GM18511 (cell line): ENCODE measurements around the gene EGLN2.
"Not testable (repeated sequence)": the region's sequence is repeated elsewhere in the genome, so short reads cannot be mapped to it uniquely, and the experiment has no call there.

Experiments
- ATAC-seq: cut with Tn5 transposase; IDR thresholded peaks from one replicate; pipeline ENCODE4 v1.9.1; 2021; ENCODE audit warnings: mild to moderate bottlenecking, moderate library complexity; ENCODE audit not compliant: unreplicated experiment

Gene EGLN2

DNA sequence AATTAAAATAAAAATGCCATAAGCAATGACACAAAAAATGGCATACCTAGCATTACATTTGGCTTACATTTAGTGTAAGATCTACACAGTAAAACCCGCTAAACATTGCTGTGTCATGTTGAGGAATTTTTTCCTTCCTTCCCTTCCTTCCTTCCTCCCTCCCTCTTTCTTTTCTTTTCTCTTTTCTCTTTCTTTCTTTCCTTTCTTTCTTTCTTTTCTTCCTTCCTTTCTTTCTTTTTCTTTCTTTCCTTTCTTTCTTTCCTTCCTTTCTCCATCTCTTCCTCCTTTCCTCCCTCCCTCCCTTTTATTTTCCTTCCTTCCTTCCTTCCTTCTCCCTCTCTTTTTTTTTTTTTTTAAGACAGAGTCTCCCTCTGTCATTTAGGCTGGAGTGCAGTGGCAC lies 39.5 kb downstream of the EGLN2 start:
- ATAC-seq: not testable (repeated sequence)

DNA sequence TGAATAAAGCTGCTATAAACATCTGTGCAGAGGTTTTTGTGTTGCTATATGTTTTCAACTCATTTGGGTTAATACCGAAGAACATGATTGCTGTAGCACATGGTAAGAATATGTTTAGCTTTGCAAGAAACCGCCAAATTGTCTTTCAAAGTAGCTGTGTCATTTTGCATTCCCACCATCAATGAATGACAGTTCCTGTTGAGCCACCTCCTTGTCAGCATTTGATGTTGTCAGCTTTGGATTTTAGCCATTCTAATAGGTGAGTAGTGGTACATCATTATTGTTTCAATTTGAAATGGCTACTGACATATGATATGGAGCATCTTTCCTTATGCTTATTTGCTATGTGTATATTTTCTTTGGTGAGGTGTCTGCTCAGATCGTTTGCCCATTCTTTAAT lies 43.0 kb downstream of the EGLN2 start:
- ATAC-seq: not testable (repeated sequence)

DNA sequence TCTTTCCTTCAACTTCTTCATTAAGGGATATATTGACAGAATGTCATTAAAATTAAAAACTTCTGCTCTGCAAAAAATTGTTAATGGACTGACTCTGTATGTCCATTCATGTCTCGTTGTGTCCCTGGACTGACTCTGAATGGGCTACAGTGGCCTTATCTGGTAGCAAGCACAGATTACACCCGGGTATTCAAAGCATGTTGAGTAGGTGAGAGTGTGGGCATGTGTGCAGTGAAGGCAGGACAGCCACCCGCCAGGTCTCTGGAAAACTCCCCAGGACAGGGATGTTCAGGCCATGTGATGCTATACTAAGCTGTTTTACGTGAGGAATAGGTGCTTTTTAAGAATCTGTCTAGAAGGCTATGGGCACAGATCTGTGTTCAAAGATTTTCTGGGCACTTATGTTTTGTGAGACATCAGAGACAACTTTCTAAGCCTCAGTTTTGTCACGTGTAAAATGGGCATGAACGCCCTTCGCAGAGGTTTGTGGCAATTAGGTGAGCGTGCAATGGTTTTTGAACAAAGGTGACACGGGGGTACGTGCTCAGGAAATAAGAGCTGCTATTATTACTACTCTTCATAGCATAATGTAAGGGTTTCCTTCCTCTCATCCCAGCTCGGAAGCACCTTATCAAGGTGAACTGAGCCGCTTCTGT lies 44.1 kb downstream of the EGLN2 start:
- ATAC-seq: not testable (repeated sequence)

DNA sequence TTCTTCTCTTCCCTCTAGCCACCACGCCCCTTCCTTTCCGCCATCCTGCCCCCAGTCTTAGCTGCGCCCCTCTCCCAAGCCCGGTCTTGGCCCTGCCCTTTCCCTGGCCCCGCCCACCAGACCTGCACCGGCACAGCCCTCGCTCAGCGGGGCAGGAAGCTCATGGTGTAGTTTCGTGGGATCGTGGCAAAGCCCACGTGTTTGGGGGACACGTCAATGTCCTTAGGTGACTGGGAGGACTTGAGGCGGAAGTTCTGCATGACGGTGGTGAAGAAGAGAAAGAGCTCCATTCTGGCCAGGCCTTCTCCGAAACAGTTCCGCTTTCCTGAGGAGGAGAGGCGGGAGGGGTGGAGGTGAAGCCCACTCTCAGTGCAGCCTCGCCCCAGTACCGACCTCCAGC lies 44.7 kb downstream of the EGLN2 start:
- ATAC-seq: not testable (repeated sequence)

DNA sequence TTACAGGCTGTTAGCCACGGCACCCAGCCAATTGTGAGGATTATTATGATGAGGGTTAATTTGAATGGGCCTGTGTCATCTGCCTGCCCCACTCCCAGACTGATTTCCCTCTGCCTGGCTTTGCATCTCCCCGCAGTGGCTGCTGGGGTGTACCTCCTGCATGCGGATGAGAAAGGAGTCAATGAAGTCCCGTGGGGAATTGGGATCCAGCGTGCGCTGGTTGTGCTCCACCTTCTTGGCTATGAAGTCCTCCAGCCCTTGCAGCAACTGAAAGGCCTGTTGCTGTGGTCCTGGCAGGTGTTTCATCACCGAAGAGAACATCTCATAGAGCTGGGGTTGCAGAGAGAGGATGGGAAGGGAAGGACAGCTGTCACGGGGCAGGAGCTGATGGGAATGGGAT lies 47.7 kb downstream of the EGLN2 start:
- ATAC-seq: not testable (repeated sequence)

DNA sequence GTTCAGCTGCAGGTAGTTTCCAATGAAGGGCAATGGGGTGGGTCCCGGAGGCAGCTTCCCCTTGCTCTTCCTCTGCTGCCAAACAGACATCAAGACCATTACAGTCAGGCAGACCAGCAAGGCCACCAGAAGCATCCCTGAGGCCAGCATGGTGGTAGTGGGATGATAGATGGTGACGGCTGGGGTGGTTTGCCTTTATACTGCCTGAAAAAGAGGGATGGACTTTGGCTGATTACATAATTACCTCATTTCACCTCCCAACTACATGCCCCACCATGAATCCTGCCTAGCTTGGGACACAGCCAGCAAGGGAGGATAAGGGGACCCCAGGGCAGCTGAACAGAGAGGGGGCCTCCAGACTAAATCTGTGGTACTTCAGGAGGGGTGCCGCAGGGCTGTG lies 51.3 kb downstream of the EGLN2 start, which contains the start of gene CYP2A6:
Gene CYP2A6 (minus strand): TSS at position 171 of the 400 bp plus-strand sequence. CDS start 21 bp downstream, at position 150.
- ATAC-seq: not testable (repeated sequence)

DNA sequence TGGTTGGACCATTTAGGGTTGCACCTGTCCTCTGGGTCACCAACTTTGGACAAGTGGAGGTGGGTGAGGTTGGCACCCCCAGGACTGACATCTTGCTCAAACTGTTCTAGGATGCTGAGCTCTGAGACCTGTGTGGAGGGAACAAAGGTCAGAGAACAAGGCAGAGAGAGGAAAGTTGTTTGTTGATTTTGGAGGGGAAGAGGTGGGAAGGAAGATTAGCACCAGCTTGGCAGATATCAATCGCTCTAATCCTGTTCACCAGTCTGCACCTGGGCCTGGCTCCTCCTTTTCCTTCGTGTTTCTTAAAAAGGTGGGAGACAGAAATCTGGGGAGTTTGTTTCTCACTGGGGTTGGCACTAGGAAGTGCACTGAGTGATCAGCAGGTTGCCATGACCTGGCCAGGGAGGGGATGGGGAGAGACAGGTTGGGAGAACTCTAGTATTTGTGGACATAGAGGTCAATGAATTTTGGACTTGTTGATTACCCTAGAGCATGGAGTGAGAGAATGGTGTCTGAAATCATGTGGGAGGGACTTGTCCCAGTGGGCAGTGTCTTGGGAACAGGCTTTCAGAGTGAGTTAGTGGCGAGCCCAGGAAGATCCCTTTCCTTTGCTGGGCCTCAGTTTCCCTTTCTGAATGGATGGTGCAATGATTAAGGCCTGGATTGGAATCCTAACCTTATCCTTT lies 53.6 kb downstream of the EGLN2 start:
- not testable (repeated sequence) for ATAC-seq
